Stimulated activated naive B cell treated with anti-CD40 and anti-IgM and Interleukin-4, amounts not matched to agents 10 μg/mL and 1 μg/mL and 100 μg/mL, for 72 hours (primary cell): ENCODE results near the gene ENC1.

ENCODE experiments used
- ATAC-seq, 2 donors: fragments of 150-1000 bp; cut with Tn5 transposase; replicated peaks; 2 replicates each; pipeline ENCODE4 v1.10.0; 2021; ENCODE audit warnings: moderate library complexity in 1 of 2
- DNase-seq: peaks from one replicate; pipeline ENCODE4 v3.0.0; 2021
- H3K27ac Mint-ChIP-seq: one replicate; pipeline ENCODE4 v1.8.0; 2022; ENCODE audit warnings: mild to moderate bottlenecking, mixed read lengths
- H3K27me3 Mint-ChIP-seq, 2 donors: one replicate each; pipeline ENCODE4 v1.8.0; 2022; ENCODE audit warnings: mixed read lengths in 2 of 2
- H3K36me3 Mint-ChIP-seq, 2 donors: one replicate each; pipeline ENCODE4 v1.8.0; 2022; ENCODE audit warnings: mixed read lengths in 2 of 2, mild to moderate bottlenecking in 1 of 2
- H3K4me1 Mint-ChIP-seq, 2 donors: one replicate each; pipeline ENCODE4 v1.8.0; 2022; ENCODE audit warnings: mixed read lengths in 2 of 2, mild to moderate bottlenecking in 1 of 2
- H3K4me3 Mint-ChIP-seq, 2 donors: one replicate each; pipeline ENCODE4 v1.8.0; 2022; ENCODE audit warnings: mild to moderate bottlenecking in 2 of 2, mixed read lengths in 2 of 2, moderate library complexity in 1 of 2
- H3K9me3 Mint-ChIP-seq, 2 donors: one replicate each; pipeline ENCODE4 v1.8.0; 2022; ENCODE audit warnings: mixed read lengths in 2 of 2, mild to moderate bottlenecking in 1 of 2

ENC1 gene

GRCh38 chr5:74594137-74595040, 46.1 kb downstream of the ENC1 start:
- no peak overlapping the region for H3K27ac Mint-ChIP-seq
- ATAC-seq, result no peak
- no peaks in the 10 kb centered on the region for H3K9me3 Mint-ChIP-seq
- H3K27me3 Mint-ChIP-seq, result peaks cover 19 to 28% of the 10 kb centered on the region in 2 donors
- no peak for DNase-seq
- H3K4me1 Mint-ChIP-seq, result no peaks in the 10 kb centered on the region
- no peaks in the 10 kb centered on the region for H3K36me3 Mint-ChIP-seq
- H3K4me3 Mint-ChIP-seq, result no peak overlapping the region

GRCh38 chr5:74589204-74590056, 51.1 kb downstream of the ENC1 start:
- H3K27me3 Mint-ChIP-seq, result peaks cover 12 to 28% of the 10 kb centered on the region in 2 donors
- H3K4me1 Mint-ChIP-seq, result peaks cover 4 to 7% of the 10 kb centered on the region in 2 donors
- H3K27ac Mint-ChIP-seq, result no peak overlapping the region
- ATAC-seq (no peak), DNase-seq (no peak)
- H3K4me3 Mint-ChIP-seq, result no peak overlapping the region
- H3K36me3 Mint-ChIP-seq, result no peaks in the 10 kb centered on the region
- no peaks in the 10 kb centered on the region for H3K9me3 Mint-ChIP-seq

- H3K27me3 Mint-ChIP-seq, result peaks cover 12 to 23% of the 10 kb centered on the region in 2 donors
- DNase-seq, result no peak
- no peak overlapping the region for H3K27ac Mint-ChIP-seq
- ATAC-seq, result no peak
- peaks cover 4 to 7% of the 10 kb centered on the region in 2 donors for H3K4me1 Mint-ChIP-seq
- no peak overlapping the region for H3K4me3 Mint-ChIP-seq
- H3K36me3 Mint-ChIP-seq, result no peaks in the 10 kb centered on the region
- no peaks in the 10 kb centered on the region for H3K9me3 Mint-ChIP-seq
These were observed 52.1 kb downstream of the ENC1 start for GRCh38 chr5:74588415-74588814.

- Mint-ChIP-seq H3K4me3 (no peak overlapping the region), H3K36me3 (no peaks in the 10 kb centered on the region), H3K4me1 (peaks cover 4 to 8% of the 10 kb centered on the region in 2 donors), H3K27me3 (peaks cover 14 to 24% of the 10 kb centered on the region in 2 donors), H3K27ac (no peak overlapping the region), H3K9me3 (no peaks in the 10 kb centered on the region)
- no peak for DNase-seq
- no peak for ATAC-seq
These were observed 52.6 kb downstream of the ENC1 start for GRCh38 chr5:74587890-74588289.

- ATAC-seq (no peak), DNase-seq (no peak)
- Mint-ChIP-seq H3K4me3 (no peak overlapping the region), H3K9me3 (no peaks in the 10 kb centered on the region), H3K27me3 (peaks cover 18 to 28% of the 10 kb centered on the region in 2 donors), H3K27ac (no peak overlapping the region), H3K4me1 (peaks cover 4 to 12% of the 10 kb centered on the region in 2 donors), H3K36me3 (no peaks in the 10 kb centered on the region)
These were observed 53.2 kb downstream of the ENC1 start for GRCh38 chr5:74587300-74587699.

- H3K36me3 Mint-ChIP-seq, result no peaks in the 10 kb centered on the region
- H3K27ac Mint-ChIP-seq, result no peak overlapping the region
- no peaks in the 10 kb centered on the region for H3K9me3 Mint-ChIP-seq
- H3K4me1 Mint-ChIP-seq, result peaks cover 4 to 12% of the 10 kb centered on the region in 2 donors
- ATAC-seq, result no peak
- no peak overlapping the region for H3K4me3 Mint-ChIP-seq
- H3K27me3 Mint-ChIP-seq, result peaks cover 18 to 27% of the 10 kb centered on the region in 2 donors
- no peak for DNase-seq
These were observed 53.7 kb downstream of the ENC1 start for GRCh38 chr5:74586856-74587255.

- ATAC-seq, result no peak
- H3K36me3 Mint-ChIP-seq, result no peaks in the 10 kb centered on the region
- no peak overlapping the region for H3K27ac Mint-ChIP-seq
- no peaks in the 10 kb centered on the region for H3K9me3 Mint-ChIP-seq
- DNase-seq, result no peak
- H3K4me3 Mint-ChIP-seq, result no peak overlapping the region
- H3K27me3 Mint-ChIP-seq, result peaks cover 6 to 11% of the 10 kb centered on the region in 2 donors
- H3K4me1 Mint-ChIP-seq, result peaks cover 8 to 12% of the 10 kb centered on the region in 2 donors
These were observed 57.7 kb downstream of the ENC1 start for GRCh38 chr5:74582853-74583252.

- no peak for DNase-seq
- ATAC-seq, result no peak
- H3K9me3 Mint-ChIP-seq, result no peaks in the 10 kb centered on the region
- no peak overlapping the region for H3K4me3 Mint-ChIP-seq
- H3K27me3 Mint-ChIP-seq, result peaks cover 6 to 11% of the 10 kb centered on the region in 2 donors
- H3K36me3 Mint-ChIP-seq, result no peaks in the 10 kb centered on the region
- H3K4me1 Mint-ChIP-seq, result peaks cover 11 to 14% of the 10 kb centered on the region in 2 donors
- H3K27ac Mint-ChIP-seq, result no peak overlapping the region
These were observed 58.6 kb downstream of the ENC1 start for GRCh38 chr5:74581988-74582365.

GRCh38 chr5:74580729-74581109, 59.8 kb downstream of the ENC1 start:
- ATAC-seq (no peak), DNase-seq (no peak)
- Mint-ChIP-seq H3K9me3 (no peaks in the 10 kb centered on the region), H3K4me3 (no peak overlapping the region), H3K4me1 (peaks cover 11 to 16% of the 10 kb centered on the region in 2 donors), H3K27ac (no peak overlapping the region), H3K36me3 (no peaks in the 10 kb centered on the region), H3K27me3 (peaks cover 6 to 11% of the 10 kb centered on the region in 2 donors)

- peak; percentile 4 for DNase-seq
- Mint-ChIP-seq H3K27me3 (peaks cover 5 to 6% of the 10 kb centered on the region in 2 donors), H3K27ac (no peak overlapping the region), H3K4me1 (peaks cover 7 to 9% of the 10 kb centered on the region in 2 donors), H3K36me3 (no peaks in the 10 kb centered on the region), H3K4me3 (no peak overlapping the region), H3K9me3 (no peaks in the 10 kb centered on the region)
- ATAC-seq, result peak; percentile 55 to 84
These were observed 61.3 kb downstream of the ENC1 start for GRCh38 chr5:74579215-74579614.

GRCh38 chr5:74578356-74579044, 62.0 kb downstream of the ENC1 start:
- no peaks in the 10 kb centered on the region for H3K36me3 Mint-ChIP-seq
- no peak overlapping the region for H3K4me3 Mint-ChIP-seq
- peaks cover 7 to 9% of the 10 kb centered on the region in 2 donors for H3K4me1 Mint-ChIP-seq
- H3K27ac Mint-ChIP-seq, result no peak overlapping the region
- DNase-seq, result no peak
- peak in 1 of 2 donors; percentile 42 for ATAC-seq
- H3K27me3 Mint-ChIP-seq, result peaks cover 5 to 6% of the 10 kb centered on the region in 2 donors
- H3K9me3 Mint-ChIP-seq, result no peaks in the 10 kb centered on the region
